ENCODE measurements around the gene MT1B. TPM values are rescaled to one million over a fixed set of nuclear protein-coding genes. Genes with fewer than 3 reads are reported as not detected.

Gene MT1B
- polyA plus RNA-seq (2013, experiment 1 of 2), result not detected
- not detected for polyA plus RNA-seq (2013, experiment 2 of 2)

DNA sequence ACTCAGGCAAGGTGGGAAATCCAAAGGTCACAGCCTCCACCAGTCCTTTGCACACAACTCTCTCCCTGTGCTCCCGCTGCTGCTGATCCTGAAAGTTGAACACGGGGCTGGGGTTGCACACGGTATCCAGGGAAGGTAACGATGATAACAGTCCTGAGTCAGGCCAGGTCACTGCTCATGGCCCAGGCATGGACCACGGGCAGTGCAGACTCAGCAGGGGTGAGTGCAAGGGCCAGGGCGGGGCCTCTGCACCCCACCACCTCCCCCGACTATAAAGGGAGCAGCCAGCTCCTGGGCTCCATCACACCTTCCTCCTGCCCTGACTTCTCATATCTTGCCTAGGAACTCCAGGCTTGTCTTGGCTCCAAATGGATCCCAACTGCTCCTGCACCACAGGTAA lies at the start of gene MT1B:
Gene MT1B, plus strand, starts transcription at position 301 of the 400 bp plus-strand sequence. Its CDS starts 68 bp downstream, at position 369.
- no peak within 1 kb of the TSS for H4K8ac ChIP-seq (ENCODE audit: low read depth, low read length)
- H3K4me3 ChIP-seq (ENCODE audit: low read length in 2 of 2), result peak within 1 kb of the TSS in 1 of 2 donors; percentile 36
- peak within 1 kb of the TSS; percentile 23 for H3K14ac ChIP-seq (ENCODE audit: low read length)
- H3K4me2 ChIP-seq (ENCODE audit: insufficient read depth, low read length, poor library complexity, severe bottlenecking), result no peak within 1 kb of the TSS
- H4K91ac ChIP-seq (ENCODE audit: low read depth, low read length, poor library complexity), result no peak within 1 kb of the TSS
- H2AFZ ChIP-seq (ENCODE audit: low read length), result no peak within 1 kb of the TSS
- no peak within 1 kb of the TSS for H3K4ac ChIP-seq (ENCODE audit: low read length)
- H2BK120ac ChIP-seq (ENCODE audit: low read depth, low read length), result no peak within 1 kb of the TSS
- no peaks in the 10 kb centered on the region for H3K4me1 ChIP-seq (ENCODE audit: control insufficient read depth in 2 of 2, insufficient read depth in 1 of 2, low read depth in 1 of 2, low read length in 2 of 2)
- no peak for DNase-seq (ENCODE audit: low spot score)
- no CpG with 5 or more reads among the region's 7 CpGs for WGBS, 2 donors (ENCODE audit: extremely low coverage in 2 of 2, insufficient read length in 2 of 2, insufficient replicate concordance in 1 of 2)
- H2BK15ac ChIP-seq (ENCODE audit: low read length), result no peak within 1 kb of the TSS
- H3K23ac ChIP-seq (ENCODE audit: low read depth, low read length, poor library complexity), result no peak within 1 kb of the TSS
- no peak within 1 kb of the TSS for H3K9ac ChIP-seq (ENCODE audit: low read depth, low read length, poor library complexity)
- no peak within 1 kb of the TSS for H2BK5ac ChIP-seq (ENCODE audit: low read length)
- H3K36me3 ChIP-seq (replicated peaks in 1 of 2; ENCODE audit: control insufficient read depth in 2 of 2, insufficient read depth in 2 of 2, low read length in 2 of 2), result no peaks in the 10 kb centered on the region
- H2BK12ac ChIP-seq (ENCODE audit: low read length), result no peak within 1 kb of the TSS
- H3K79me1 ChIP-seq (ENCODE audit: low read depth, low read length), result no peaks in the 10 kb centered on the region
- peaks cover 5 to 92% (median 50%) of the 10 kb centered on the region in 3 experiments for H3K27me3 ChIP-seq (ENCODE audit: control insufficient read depth in 3 of 3, insufficient read depth in 3 of 3, low read depth in 1 of 3, low read length in 3 of 3)
- H3K27ac ChIP-seq (replicated peaks; ENCODE audit: low read length), result no peak within 1 kb of the TSS
- peak within 1 kb of the TSS; percentile 13 for H2AK5ac ChIP-seq (ENCODE audit: low read depth, low read length)
- H3K18ac ChIP-seq (ENCODE audit: low read length), result no peak within 1 kb of the TSS
- H3K9me3 ChIP-seq (replicated peaks in 1 of 2; ENCODE audit: control insufficient read depth in 2 of 2, insufficient read depth in 1 of 2, low read depth in 1 of 2, low read length in 2 of 2), result no peaks in the 10 kb centered on the region

DNA sequence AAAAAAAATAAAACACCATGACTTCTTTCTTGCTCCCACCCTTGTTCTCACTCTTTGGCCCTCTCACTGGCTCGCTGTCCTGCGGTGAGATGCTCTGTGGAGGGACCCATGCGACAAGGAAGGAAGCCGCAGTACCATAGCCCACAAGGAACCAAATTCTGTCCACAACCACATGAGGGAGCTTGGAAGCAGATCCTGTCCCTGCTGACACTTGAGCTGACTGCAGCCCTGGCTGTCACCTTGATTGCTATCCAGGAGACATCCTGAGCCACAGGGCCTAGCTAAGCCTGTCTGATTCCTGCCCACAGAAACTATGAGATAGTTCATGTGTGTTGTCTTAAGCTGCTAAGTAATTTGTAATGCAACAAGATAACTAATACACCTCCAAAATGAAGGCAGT lies 48.1 kb upstream of the MT1B start:
- H2BK5ac ChIP-seq (ENCODE audit: low read length), result no peak overlapping the region
- H3K27ac ChIP-seq (replicated peaks; ENCODE audit: low read length), result no peak overlapping the region
- H3K4me3 ChIP-seq (ENCODE audit: low read length in 2 of 2), result no peak overlapping the region
- H3K18ac ChIP-seq (ENCODE audit: low read length), result no peak overlapping the region
- no peak for DNase-seq (ENCODE audit: low spot score)
- peaks cover 0 to 23% (median 8%) of the 10 kb centered on the region in 3 experiments for H3K27me3 ChIP-seq (ENCODE audit: control insufficient read depth in 3 of 3, insufficient read depth in 3 of 3, low read depth in 1 of 3, low read length in 3 of 3)
- no peak overlapping the region for H3K4me2 ChIP-seq (ENCODE audit: insufficient read depth, low read length, poor library complexity, severe bottlenecking)
- H3K4ac ChIP-seq (ENCODE audit: low read length), result no peak overlapping the region
- peaks cover 3 to 4% of the 10 kb centered on the region in 2 donors for H3K4me1 ChIP-seq (ENCODE audit: control insufficient read depth in 2 of 2, insufficient read depth in 1 of 2, low read depth in 1 of 2, low read length in 2 of 2)
- H4K8ac ChIP-seq (ENCODE audit: low read depth, low read length), result no peak overlapping the region
- no peak overlapping the region for H2BK15ac ChIP-seq (ENCODE audit: low read length)
- no peaks in the 10 kb centered on the region for H3K79me1 ChIP-seq (ENCODE audit: low read depth, low read length)
- H2AK5ac ChIP-seq (ENCODE audit: low read depth, low read length), result no peak overlapping the region
- H3K23ac ChIP-seq (ENCODE audit: low read depth, low read length, poor library complexity), result no peak overlapping the region
- H3K9me3 ChIP-seq (replicated peaks in 1 of 2; ENCODE audit: control insufficient read depth in 2 of 2, insufficient read depth in 1 of 2, low read depth in 1 of 2, low read length in 2 of 2), result no peaks in the 10 kb centered on the region
- H3K9ac ChIP-seq (ENCODE audit: low read depth, low read length, poor library complexity), result no peak overlapping the region
- H3K14ac ChIP-seq (ENCODE audit: low read length), result no peak overlapping the region
- no peaks in the 10 kb centered on the region for H3K36me3 ChIP-seq (replicated peaks in 1 of 2; ENCODE audit: control insufficient read depth in 2 of 2, insufficient read depth in 2 of 2, low read length in 2 of 2)
- H2BK120ac ChIP-seq (ENCODE audit: low read depth, low read length), result no peak overlapping the region
- no peak overlapping the region for H4K91ac ChIP-seq (ENCODE audit: low read depth, low read length, poor library complexity)
- H2AFZ ChIP-seq (ENCODE audit: low read length), result no peak overlapping the region
- no CpG with 5 or more reads among the region's 4 CpGs for WGBS, 2 donors (ENCODE audit: extremely low coverage in 2 of 2, insufficient read length in 2 of 2, insufficient replicate concordance in 1 of 2)
- no peak overlapping the region for H2BK12ac ChIP-seq (ENCODE audit: low read length)

DNA sequence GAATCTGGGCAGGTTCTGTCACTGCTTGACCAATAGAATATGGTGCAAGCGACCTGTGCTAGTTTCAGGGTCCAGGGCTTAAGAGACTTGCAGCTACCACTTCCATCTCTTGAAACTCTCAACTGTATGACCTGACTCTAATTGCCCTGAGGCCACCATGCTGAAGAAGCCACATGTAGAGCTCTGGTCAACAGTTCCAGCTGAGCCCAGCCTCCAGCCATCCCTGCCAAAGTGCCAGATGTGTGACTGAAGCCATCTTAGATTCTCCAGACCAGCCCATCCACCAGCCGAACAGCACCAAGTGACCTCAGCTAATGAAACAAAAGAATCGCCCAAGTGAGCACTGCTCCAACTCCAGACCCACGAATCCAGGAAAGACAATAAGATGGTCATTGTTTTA lies 46.7 kb upstream of the MT1B start:
- H3K36me3 ChIP-seq (replicated peaks in 1 of 2; ENCODE audit: control insufficient read depth in 2 of 2, insufficient read depth in 2 of 2, low read length in 2 of 2), result no peaks in the 10 kb centered on the region
- H2BK12ac ChIP-seq (ENCODE audit: low read length), result no peak overlapping the region
- no peak overlapping the region for H4K91ac ChIP-seq (ENCODE audit: low read depth, low read length, poor library complexity)
- H3K27ac ChIP-seq (replicated peaks; ENCODE audit: low read length), result no peak overlapping the region
- no peak overlapping the region for H2BK15ac ChIP-seq (ENCODE audit: low read length)
- H3K18ac ChIP-seq (ENCODE audit: low read length), result no peak overlapping the region
- no peak overlapping the region for H3K4ac ChIP-seq (ENCODE audit: low read length)
- H3K4me3 ChIP-seq (ENCODE audit: low read length in 2 of 2), result no peak overlapping the region
- no peak overlapping the region for H3K14ac ChIP-seq (ENCODE audit: low read length)
- no peak overlapping the region for H2BK120ac ChIP-seq (ENCODE audit: low read depth, low read length)
- H2AK5ac ChIP-seq (ENCODE audit: low read depth, low read length), result no peak overlapping the region
- H2AFZ ChIP-seq (ENCODE audit: low read length), result no peak overlapping the region
- no peak overlapping the region for H3K23ac ChIP-seq (ENCODE audit: low read depth, low read length, poor library complexity)
- no peak overlapping the region for H3K9ac ChIP-seq (ENCODE audit: low read depth, low read length, poor library complexity)
- H4K8ac ChIP-seq (ENCODE audit: low read depth, low read length), result no peak overlapping the region
- DNase-seq (ENCODE audit: low spot score), result no peak
- no peak overlapping the region for H2BK5ac ChIP-seq (ENCODE audit: low read length)
- H3K4me2 ChIP-seq (ENCODE audit: insufficient read depth, low read length, poor library complexity, severe bottlenecking), result no peak overlapping the region
- peaks cover 3 to 31% (median 21%) of the 10 kb centered on the region in 3 experiments for H3K27me3 ChIP-seq (ENCODE audit: control insufficient read depth in 3 of 3, insufficient read depth in 3 of 3, low read depth in 1 of 3, low read length in 3 of 3)
- peaks cover 10 to 16% of the 10 kb centered on the region in 2 donors for H3K4me1 ChIP-seq (ENCODE audit: control insufficient read depth in 2 of 2, insufficient read depth in 1 of 2, low read depth in 1 of 2, low read length in 2 of 2)
- no CpG with 5 or more reads among the region's 4 CpGs for WGBS, 2 donors (ENCODE audit: extremely low coverage in 2 of 2, insufficient read length in 2 of 2, insufficient replicate concordance in 1 of 2)
- H3K79me1 ChIP-seq (ENCODE audit: low read depth, low read length), result no peaks in the 10 kb centered on the region
- no peaks in the 10 kb centered on the region for H3K9me3 ChIP-seq (replicated peaks in 1 of 2; ENCODE audit: control insufficient read depth in 2 of 2, insufficient read depth in 1 of 2, low read depth in 1 of 2, low read length in 2 of 2)

DNA sequence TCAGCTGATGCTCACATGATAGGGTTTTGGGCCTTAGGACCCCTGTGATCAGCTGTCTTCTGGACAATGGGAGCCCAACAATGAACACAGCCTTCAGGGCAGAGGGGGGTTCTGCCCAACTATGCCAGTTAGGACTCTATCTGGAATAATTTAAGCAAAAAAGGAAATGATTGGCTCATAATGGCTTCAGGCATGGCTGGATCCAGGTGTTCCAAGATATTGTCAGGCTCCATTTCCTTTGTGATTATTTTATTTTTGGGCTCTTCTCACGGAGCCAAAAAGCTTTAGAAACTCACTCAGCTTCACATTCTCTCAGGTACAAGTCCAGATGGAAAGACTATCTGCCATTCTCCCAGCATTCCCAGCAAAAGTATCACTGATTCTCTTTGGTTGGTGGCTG lies 46.2 kb upstream of the MT1B start:
- H3K23ac ChIP-seq (ENCODE audit: low read depth, low read length, poor library complexity), result no peak overlapping the region
- H3K18ac ChIP-seq (ENCODE audit: low read length), result no peak overlapping the region
- H2BK120ac ChIP-seq (ENCODE audit: low read depth, low read length), result no peak overlapping the region
- H3K4me2 ChIP-seq (ENCODE audit: insufficient read depth, low read length, poor library complexity, severe bottlenecking), result no peak overlapping the region
- no peak overlapping the region for H2AK5ac ChIP-seq (ENCODE audit: low read depth, low read length)
- no peak overlapping the region for H3K27ac ChIP-seq (replicated peaks; ENCODE audit: low read length)
- no peaks in the 10 kb centered on the region for H3K9me3 ChIP-seq (replicated peaks in 1 of 2; ENCODE audit: control insufficient read depth in 2 of 2, insufficient read depth in 1 of 2, low read depth in 1 of 2, low read length in 2 of 2)
- WGBS, 2 donors (ENCODE audit: extremely low coverage in 2 of 2, insufficient read length in 2 of 2, insufficient replicate concordance in 1 of 2), result no CpG with 5 or more reads among the region's 1 CpG
- H3K9ac ChIP-seq (ENCODE audit: low read depth, low read length, poor library complexity), result no peak overlapping the region
- H2BK15ac ChIP-seq (ENCODE audit: low read length), result no peak overlapping the region
- no peak overlapping the region for H2BK5ac ChIP-seq (ENCODE audit: low read length)
- peaks cover 6 to 32% (median 26%) of the 10 kb centered on the region in 3 experiments for H3K27me3 ChIP-seq (ENCODE audit: control insufficient read depth in 3 of 3, insufficient read depth in 3 of 3, low read depth in 1 of 3, low read length in 3 of 3)
- H3K14ac ChIP-seq (ENCODE audit: low read length), result no peak overlapping the region
- no peak for DNase-seq (ENCODE audit: low spot score)
- no peak overlapping the region for H2AFZ ChIP-seq (ENCODE audit: low read length)
- no peak overlapping the region for H2BK12ac ChIP-seq (ENCODE audit: low read length)
- no peak overlapping the region for H3K4ac ChIP-seq (ENCODE audit: low read length)
- no peaks in the 10 kb centered on the region for H3K79me1 ChIP-seq (ENCODE audit: low read depth, low read length)
- no peak overlapping the region for H4K91ac ChIP-seq (ENCODE audit: low read depth, low read length, poor library complexity)
- no peaks in the 10 kb centered on the region for H3K36me3 ChIP-seq (replicated peaks in 1 of 2; ENCODE audit: control insufficient read depth in 2 of 2, insufficient read depth in 2 of 2, low read length in 2 of 2)
- peaks cover 15 to 21% of the 10 kb centered on the region in 2 donors for H3K4me1 ChIP-seq (ENCODE audit: control insufficient read depth in 2 of 2, insufficient read depth in 1 of 2, low read depth in 1 of 2, low read length in 2 of 2)
- H3K4me3 ChIP-seq (ENCODE audit: low read length in 2 of 2), result no peak overlapping the region
- no peak overlapping the region for H4K8ac ChIP-seq (ENCODE audit: low read depth, low read length)
